Stimulated activated naive B cell treated with anti-CD40 and anti-IgM and Interleukin-4, amounts not matched to agents 10 μg/mL and 1 μg/mL and 100 μg/mL, for 72 hours (primary cell): ENCODE results near the gene ORAI1.
"Not testable (repeated sequence)": the region's sequence is repeated elsewhere in the genome, so short reads cannot be mapped to it uniquely, and the experiment has no call there.

Experiments used
- ATAC-seq, 2 donors: fragments of 150-1000 bp; cut with Tn5 transposase; replicated peaks; 2 replicates each; pipeline ENCODE4 v1.10.0; 2021; ENCODE audit warnings: moderate library complexity in 1 of 2
- DNase-seq: peaks from one replicate; pipeline ENCODE4 v3.0.0; 2021
- H3K27ac Mint-ChIP-seq: one replicate; pipeline ENCODE4 v1.8.0; 2022; ENCODE audit warnings: mild to moderate bottlenecking, mixed read lengths
- H3K27me3 Mint-ChIP-seq, 2 donors: one replicate each; pipeline ENCODE4 v1.8.0; 2022; ENCODE audit warnings: mixed read lengths in 2 of 2
- H3K36me3 Mint-ChIP-seq, 2 donors: one replicate each; pipeline ENCODE4 v1.8.0; 2022; ENCODE audit warnings: mixed read lengths in 2 of 2, mild to moderate bottlenecking in 1 of 2
- H3K4me1 Mint-ChIP-seq, 2 donors: one replicate each; pipeline ENCODE4 v1.8.0; 2022; ENCODE audit warnings: mixed read lengths in 2 of 2, mild to moderate bottlenecking in 1 of 2
- H3K4me3 Mint-ChIP-seq, 2 donors: one replicate each; pipeline ENCODE4 v1.8.0; 2022; ENCODE audit warnings: mild to moderate bottlenecking in 2 of 2, mixed read lengths in 2 of 2, moderate library complexity in 1 of 2
- H3K9me3 Mint-ChIP-seq, 2 donors: one replicate each; pipeline ENCODE4 v1.8.0; 2022; ENCODE audit warnings: mixed read lengths in 2 of 2, mild to moderate bottlenecking in 1 of 2

The ORAI1 gene

DNA sequence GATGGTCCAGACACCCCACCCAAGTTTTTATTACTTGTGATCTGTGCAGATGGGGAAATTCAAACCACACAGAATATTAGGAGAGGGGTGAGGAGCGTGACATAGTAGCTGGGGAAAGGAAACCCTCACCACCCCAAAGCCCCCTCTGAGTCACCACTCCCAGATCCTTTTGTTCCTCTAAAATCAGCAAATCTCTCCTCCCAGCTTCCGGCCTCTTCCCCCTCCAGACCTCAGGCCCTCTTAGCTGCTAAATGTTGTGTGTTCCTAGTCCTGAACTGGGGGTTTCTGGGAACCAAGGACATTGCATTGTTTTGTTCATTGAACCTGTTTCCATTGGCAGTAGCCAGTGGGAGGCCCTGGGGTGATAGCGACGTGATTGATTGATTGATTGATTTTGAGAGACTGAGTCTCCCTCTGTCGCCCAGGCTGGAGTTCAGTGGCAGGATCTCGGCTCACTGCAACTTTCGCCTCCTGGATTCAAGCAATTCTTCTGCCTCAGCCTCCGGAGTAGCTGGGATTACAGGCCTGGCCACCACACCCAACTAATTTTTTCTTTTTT, 5.9 kb upstream of the ORAI1 start:
- H3K36me3 Mint-ChIP-seq, result peaks cover 4 to 17% of the 10 kb centered on the region in 2 donors
- no peaks in the 10 kb centered on the region for H3K27me3 Mint-ChIP-seq
- no peak overlapping the region for H3K4me3 Mint-ChIP-seq
- no peak for ATAC-seq
- H3K9me3 Mint-ChIP-seq, result no peaks in the 10 kb centered on the region
- no peak overlapping the region for H3K27ac Mint-ChIP-seq
- peaks cover 20 to 54% of the 10 kb centered on the region in 2 donors for H3K4me1 Mint-ChIP-seq
- DNase-seq, result no peak

- peak overlapping the region; percentile 94 for H3K27ac Mint-ChIP-seq
- peak overlapping the region; percentile 89 to 94 for H3K4me3 Mint-ChIP-seq
- DNase-seq, result peak; percentile 83
- H3K4me1 Mint-ChIP-seq, result peaks cover 37 to 61% of the 10 kb centered on the region in 2 donors
- H3K27me3 Mint-ChIP-seq, result no peaks in the 10 kb centered on the region
- peaks cover 31 to 45% of the 10 kb centered on the region in 2 donors for H3K36me3 Mint-ChIP-seq
- peaks cover 0 to 1% of the 10 kb centered on the region in 2 donors for H3K9me3 Mint-ChIP-seq
- peak; percentile 65 to 67 for ATAC-seq
Measured at GRCh38 chr12:121626853-121627640, 717 bp downstream of the ORAI1 start.

DNA sequence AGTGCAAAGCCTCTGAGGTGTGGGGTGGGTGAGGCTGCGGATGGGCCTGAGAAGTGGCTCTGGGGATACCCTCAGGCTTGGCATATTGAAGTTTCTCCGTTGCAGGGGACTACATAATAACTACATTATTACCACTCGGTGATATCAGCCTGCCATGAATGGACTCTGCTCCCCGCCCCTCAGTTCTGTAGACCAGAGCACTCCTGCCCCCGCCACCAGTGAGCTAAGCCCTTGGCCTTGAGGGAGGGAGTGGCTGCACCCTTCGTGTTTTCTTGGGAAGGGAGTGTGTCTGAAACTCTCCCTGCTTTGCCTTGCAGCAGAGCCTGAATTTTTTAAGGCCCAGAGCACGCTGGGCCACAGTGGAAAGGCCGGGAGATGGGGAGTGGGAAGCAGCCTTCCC, 1.7 kb downstream of the ORAI1 start:
- Mint-ChIP-seq H3K36me3 (peaks cover 36 to 49% of the 10 kb centered on the region in 2 donors), H3K4me1 (peaks cover 40 to 71% of the 10 kb centered on the region in 2 donors), H3K27me3 (no peaks in the 10 kb centered on the region), H3K9me3 (peaks cover 0 to 1% of the 10 kb centered on the region in 2 donors), H3K4me3 (peak overlapping the region; percentile 89 to 94), H3K27ac (peak overlapping the region; percentile 94)
- ATAC-seq (peak in 1 of 2 donors; percentile 1), DNase-seq (peak; percentile 15)

- no peaks in the 10 kb centered on the region for H3K27me3 Mint-ChIP-seq
- peaks cover 43 to 75% of the 10 kb centered on the region in 2 donors for H3K4me1 Mint-ChIP-seq
- peaks cover 0 to 1% of the 10 kb centered on the region in 2 donors for H3K9me3 Mint-ChIP-seq
- H3K4me3 Mint-ChIP-seq, result peak overlapping the region; percentile 89 to 94
- DNase-seq, result no peak
- peak overlapping the region; percentile 94 for H3K27ac Mint-ChIP-seq
- H3K36me3 Mint-ChIP-seq, result peaks cover 37 to 47% of the 10 kb centered on the region in 2 donors
- peak; percentile 2 to 4 for ATAC-seq
Measured at GRCh38 chr12:121628536-121628935, 2.2 kb downstream of the ORAI1 start.

DNA sequence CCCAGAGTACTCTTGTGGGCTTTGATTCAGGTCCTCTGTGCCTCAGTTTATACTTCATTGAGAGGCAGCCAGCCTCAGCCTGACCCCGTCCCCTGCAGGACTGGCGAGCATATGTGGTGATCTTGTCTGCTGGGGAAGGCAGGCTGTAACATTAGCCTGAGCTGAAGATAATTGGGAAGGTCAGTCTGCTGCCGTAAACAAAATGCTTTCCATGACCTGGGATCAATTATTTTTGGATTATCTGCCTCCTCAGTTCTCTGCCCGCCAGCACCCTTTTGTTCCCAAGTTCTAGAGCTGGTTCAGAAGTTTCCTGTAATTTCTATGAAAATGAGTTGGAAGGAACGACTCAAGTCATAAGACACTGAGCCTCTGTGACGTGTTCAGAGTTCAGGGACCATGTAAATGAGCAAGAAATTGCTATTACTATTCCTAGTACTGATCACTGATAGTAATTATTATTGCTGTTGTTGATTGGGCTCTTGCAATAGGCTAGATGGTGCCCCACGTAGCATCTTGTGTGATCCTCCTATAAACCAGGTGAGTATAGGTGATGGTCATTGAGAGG, 4.5 kb downstream of the ORAI1 start:
- Mint-ChIP-seq H3K4me3 (peak overlapping the region; percentile 49 to 89), H3K36me3 (peaks cover 44 to 50% of the 10 kb centered on the region in 2 donors)

GRCh38 chr12:121632069-121632970, 6.0 kb downstream of the ORAI1 start:
- H3K9me3 Mint-ChIP-seq, result peaks cover 0 to 1% of the 10 kb centered on the region in 2 donors

More for the DNA sequence above, 4.5 kb downstream of the ORAI1 start:
- DNase-seq (no peak), ATAC-seq (no peak)
- H3K4me1 Mint-ChIP-seq, result peaks cover 44 to 79% of the 10 kb centered on the region in 2 donors
- peaks cover 0 to 1% of the 10 kb centered on the region in 2 donors for H3K9me3 Mint-ChIP-seq
- H3K27ac Mint-ChIP-seq, result peak overlapping the region; percentile 68
- H3K27me3 Mint-ChIP-seq, result no peaks in the 10 kb centered on the region

GRCh38 chr12:121633833-121634196, 7.5 kb downstream of the ORAI1 start:
- Mint-ChIP-seq H3K36me3 (peaks cover 45 to 49% of the 10 kb centered on the region in 2 donors), H3K4me1 (peaks cover 52 to 89% of the 10 kb centered on the region in 2 donors)
- H3K4me3 Mint-ChIP-seq, DNase-seq, H3K27me3 Mint-ChIP-seq, H3K27ac Mint-ChIP-seq, H3K9me3 Mint-ChIP-seq, ATAC-seq: not testable (repeated sequence)

More at GRCh38 chr12:121632069-121632970, 6.0 kb downstream of the ORAI1 start:
- DNase-seq (no peak), ATAC-seq (no peak)
- Mint-ChIP-seq H3K4me1 (peaks cover 48 to 89% of the 10 kb centered on the region in 2 donors), H3K27ac (peak overlapping the region; percentile 4), H3K36me3 (peaks cover 49 to 53% of the 10 kb centered on the region in 2 donors), H3K4me3 (peak overlapping the region in 1 of 2 donors; percentile 14), H3K27me3 (no peaks in the 10 kb centered on the region)

DNA sequence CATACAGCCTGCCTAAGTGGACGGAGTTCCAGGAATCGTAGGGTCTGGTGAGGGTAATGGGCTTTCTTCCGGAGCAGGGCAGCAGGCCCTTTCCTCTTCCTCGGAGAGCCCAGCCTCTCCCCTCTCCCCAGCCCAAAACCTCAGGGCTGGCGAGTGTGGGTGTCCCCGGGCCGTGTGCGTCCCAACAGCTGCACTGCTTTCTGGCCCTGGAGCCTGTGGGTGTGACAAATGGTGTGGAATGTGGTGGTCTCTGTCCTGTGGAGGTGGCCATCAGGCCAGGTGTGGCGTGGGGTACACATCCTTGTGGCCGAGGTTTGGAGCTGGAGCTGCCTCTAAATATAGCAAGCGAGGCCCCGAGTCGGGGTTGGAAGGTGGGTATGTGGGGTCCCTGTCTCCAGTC, 8.5 kb downstream of the ORAI1 start:
- H3K4me3 Mint-ChIP-seq, result peak overlapping the region; percentile 6 to 31
- H3K9me3 Mint-ChIP-seq, result no peaks in the 10 kb centered on the region
- peaks cover 45 to 81% of the 10 kb centered on the region in 2 donors for H3K4me1 Mint-ChIP-seq
- peak overlapping the region; percentile 62 for H3K27ac Mint-ChIP-seq
- H3K27me3 Mint-ChIP-seq, result no peaks in the 10 kb centered on the region
- ATAC-seq (no peak), DNase-seq (no peak)
- H3K36me3 Mint-ChIP-seq, result peaks cover 39 to 42% of the 10 kb centered on the region in 2 donors

- peak overlapping the region; percentile 68 to 77 for H3K4me3 Mint-ChIP-seq
- no peaks in the 10 kb centered on the region for H3K9me3 Mint-ChIP-seq
- H3K4me1 Mint-ChIP-seq, result peaks cover 32 to 63% of the 10 kb centered on the region in 2 donors
- DNase-seq, result peak; percentile 64
- H3K27ac Mint-ChIP-seq, result peak overlapping the region; percentile 95
- ATAC-seq, result peak; percentile 94 to 95
- peaks cover 39 to 40% of the 10 kb centered on the region in 2 donors for H3K36me3 Mint-ChIP-seq
- H3K27me3 Mint-ChIP-seq, result no peaks in the 10 kb centered on the region
Measured at GRCh38 chr12:121637231-121637914, 11.0 kb downstream of the ORAI1 start.

GRCh38 chr12:121638298-121639202, 12.2 kb downstream of the ORAI1 start:
- peaks cover 35 to 39% of the 10 kb centered on the region in 2 donors for H3K36me3 Mint-ChIP-seq
- peak overlapping the region; percentile 95 for H3K27ac Mint-ChIP-seq
- peaks cover 27 to 52% of the 10 kb centered on the region in 2 donors for H3K4me1 Mint-ChIP-seq
- H3K4me3 Mint-ChIP-seq, result no peak overlapping the region
- no peak for ATAC-seq
- no peaks in the 10 kb centered on the region for H3K27me3 Mint-ChIP-seq
- no peaks in the 10 kb centered on the region for H3K9me3 Mint-ChIP-seq
- DNase-seq, result no peak

DNA sequence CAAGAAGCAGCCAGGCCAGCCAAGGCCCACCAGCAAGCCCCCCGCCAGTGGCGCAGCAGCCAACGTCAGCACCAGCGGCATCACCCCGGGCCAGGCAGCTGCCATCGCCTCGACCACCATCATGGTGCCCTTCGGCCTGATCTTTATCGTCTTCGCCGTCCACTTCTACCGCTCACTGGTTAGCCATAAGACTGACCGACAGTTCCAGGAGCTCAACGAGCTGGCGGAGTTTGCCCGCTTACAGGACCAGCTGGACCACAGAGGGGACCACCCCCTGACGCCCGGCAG, 15.0 kb downstream of the ORAI1 start:
- H3K36me3 Mint-ChIP-seq, result peaks cover 36 to 38% of the 10 kb centered on the region in 2 donors
- no peaks in the 10 kb centered on the region for H3K9me3 Mint-ChIP-seq
- DNase-seq, result no peak
- no peaks in the 10 kb centered on the region for H3K27me3 Mint-ChIP-seq
- no peak overlapping the region for H3K27ac Mint-ChIP-seq
- H3K4me1 Mint-ChIP-seq, result peaks cover 18 to 32% of the 10 kb centered on the region in 2 donors
- no peak for ATAC-seq
- no peak overlapping the region for H3K4me3 Mint-ChIP-seq

DNA sequence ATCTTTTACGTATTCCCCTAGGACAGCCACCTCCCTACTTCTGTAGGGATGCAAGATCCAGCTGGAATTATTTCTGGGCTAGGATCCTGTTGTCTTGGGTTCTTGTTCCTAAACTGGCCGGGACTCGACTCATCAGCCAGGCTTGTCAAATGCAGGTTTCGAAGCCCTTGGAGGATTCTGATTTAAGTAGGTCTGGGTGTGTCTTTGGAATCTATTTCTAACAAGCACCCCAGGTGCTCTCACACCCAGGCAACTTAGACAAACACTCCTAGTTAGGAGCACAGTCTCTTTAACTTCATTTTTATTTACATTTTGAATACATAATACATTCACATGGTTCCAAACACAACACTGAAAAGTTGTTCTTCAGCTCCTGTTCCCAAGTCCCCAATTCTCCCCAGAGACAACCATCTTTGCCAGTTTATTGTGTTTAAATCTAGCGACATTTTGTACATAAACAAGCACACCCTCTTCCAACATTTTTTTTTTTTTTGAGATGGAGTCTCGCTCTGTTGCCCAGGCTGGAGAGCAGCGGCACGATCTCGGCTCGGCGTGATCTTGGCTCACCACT, 22.2 kb downstream of the ORAI1 start:
- H3K9me3 Mint-ChIP-seq, result no peaks in the 10 kb centered on the region
- peaks cover 17 to 30% of the 10 kb centered on the region in 2 donors for H3K36me3 Mint-ChIP-seq
- ATAC-seq, result no peak
- H3K4me3 Mint-ChIP-seq, result no peak overlapping the region
- no peaks in the 10 kb centered on the region for H3K27me3 Mint-ChIP-seq
- H3K27ac Mint-ChIP-seq, result no peak overlapping the region
- DNase-seq, result no peak
- H3K4me1 Mint-ChIP-seq, result peaks cover 2 to 6% of the 10 kb centered on the region in 2 donors
